WERI-Rb-1 (cell line): ENCODE measurements around the gene SSR2.
"Not testable (repeated sequence)": the region's sequence is repeated elsewhere in the genome, so short reads cannot be mapped to it uniquely, and the experiment has no call there.

Experiments used
- DNase-seq: peaks from one replicate; pipeline ENCODE4 v3.0.0-alpha.2; 2020
- H3K27ac ChIP-seq: fragments of 250-450 bp; sonication (Bioruptor Pico); 2 replicates; pipeline ENCODE4 v1.5.1; 2020; ENCODE audit warnings: mild to moderate bottlenecking, moderate library complexity
- H3K27me3 ChIP-seq: fragments of 250-450 bp; sonication (Bioruptor Pico); 2 replicates; pipeline ENCODE4 v1.5.1; 2021; ENCODE audit warnings: mild to moderate bottlenecking, low read depth, moderate library complexity; ENCODE audit not compliant: insufficient read depth, severe bottlenecking
- H3K36me3 ChIP-seq: fragments of 250-450 bp; sonication (Bioruptor Pico); 2 replicates; pipeline ENCODE4 v1.5.1; 2020; ENCODE audit warnings: mild to moderate bottlenecking, moderate library complexity
- H3K4me3 ChIP-seq: 2 replicates; pipeline ENCODE4 v1.5.1; 2011; ENCODE audit warnings: low read depth, mild to moderate bottlenecking, control low read depth, low read length
- H3K9me3 ChIP-seq: fragments of 250-450 bp; sonication (Bioruptor Pico); 2 replicates; pipeline ENCODE4 v1.5.1; 2021; ENCODE audit warnings: mild to moderate bottlenecking, moderate library complexity; ENCODE audit not compliant: severe bottlenecking
- CTCF ChIP-seq: IDR thresholded peaks from 2 replicates; pipeline ENCODE4 v1.5.1; 2011; ENCODE audit warnings: low read depth, mild to moderate bottlenecking, control low read depth, inconsistent platforms, low read length

The SSR2 gene

DNA sequence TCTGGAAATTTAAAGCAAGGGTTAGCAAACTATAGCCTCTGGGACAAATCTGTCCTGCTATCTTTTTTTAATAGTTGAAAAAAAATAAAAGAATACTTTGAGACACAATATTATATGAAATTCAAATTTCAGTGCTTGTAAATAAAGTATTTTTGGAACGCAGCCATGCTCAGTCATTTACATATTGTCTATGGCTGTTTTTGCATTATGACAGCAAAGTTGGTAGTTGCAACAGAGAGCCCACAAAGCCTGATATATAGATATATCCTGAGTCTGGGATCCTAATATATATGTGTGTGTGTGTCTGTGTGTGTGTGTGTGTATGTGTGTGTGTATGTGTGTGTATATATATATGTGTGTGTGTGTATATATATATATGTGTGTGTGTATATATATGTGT, 20.8 kb downstream of the SSR2 start:
- no peak for TF ChIP-seq CTCF
- DNase-seq = no peak

DNA sequence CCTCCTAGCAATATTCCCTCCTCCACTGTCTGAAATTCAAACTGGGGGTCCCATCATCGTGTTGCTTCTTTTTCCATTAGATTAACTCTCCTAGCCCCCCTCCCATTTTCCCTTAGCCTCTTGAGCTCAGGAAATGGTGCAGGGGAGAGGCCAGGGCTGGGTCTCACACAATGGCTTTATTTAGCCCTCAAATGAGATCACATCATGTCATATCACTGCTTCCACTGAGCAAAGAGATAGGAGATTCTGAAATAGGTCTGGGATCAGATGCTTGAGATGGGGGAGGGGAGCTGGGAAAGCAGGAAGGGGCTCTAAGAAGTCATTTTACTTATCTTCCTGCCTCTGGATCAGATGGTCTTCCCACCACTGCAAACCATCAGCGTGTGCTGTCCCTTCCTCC, 24.6 kb downstream of the SSR2 start:
- H3K9me3 ChIP-seq = no peaks in the 10 kb centered on the region
- DNase-seq = no peak
- H3K27ac ChIP-seq = no peak overlapping the region
- no peak for TF ChIP-seq CTCF
- H3K4me3 ChIP-seq = no peak overlapping the region
- no peaks in the 10 kb centered on the region for H3K36me3 ChIP-seq
- H3K27me3 ChIP-seq = no peaks in the 10 kb centered on the region

More for the DNA sequence above, 20.8 kb downstream of the SSR2 start:
- Histone ChIP-seq H3K27me3 (no peaks in the 10 kb centered on the region), H3K27ac (no peak overlapping the region), H3K4me3 (no peak overlapping the region), H3K9me3 (no peaks in the 10 kb centered on the region), H3K36me3 (no peaks in the 10 kb centered on the region)

DNA sequence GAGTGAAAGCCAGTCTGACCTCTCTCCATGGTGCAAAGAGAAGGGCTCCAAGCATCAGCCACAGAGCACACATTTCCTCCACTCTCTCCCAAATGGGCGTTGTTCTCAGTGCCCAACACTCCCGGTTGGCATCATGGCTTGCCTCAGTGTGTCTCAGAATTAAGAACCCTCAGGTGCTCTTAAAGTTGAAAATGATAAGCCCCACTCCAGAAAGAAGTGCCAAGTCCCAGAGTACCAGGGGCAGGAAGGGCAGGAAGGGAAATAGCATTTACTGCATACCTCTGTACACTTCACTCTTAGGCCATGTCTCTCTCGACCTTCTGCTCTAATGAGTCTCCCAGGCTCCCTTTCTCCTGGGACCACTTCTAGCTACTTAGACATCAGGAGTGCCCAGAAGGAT, 27.2 kb downstream of the SSR2 start:
- Histone ChIP-seq H3K4me3 (no peak overlapping the region), H3K27ac (no peak overlapping the region), H3K27me3 (no peaks in the 10 kb centered on the region), H3K9me3 (no peaks in the 10 kb centered on the region), H3K36me3 (no peaks in the 10 kb centered on the region)
- DNase-seq = no peak
- no peak for TF ChIP-seq CTCF

- no peaks in the 10 kb centered on the region for H3K27me3 ChIP-seq
These were observed 30.6 kb downstream of the SSR2 start for GRCh38 chr1:155990005-155990739.

GRCh38 chr1:155989242-155990004, 31.3 kb downstream of the SSR2 start:
- peak; percentile 100 for TF ChIP-seq CTCF
- no peaks in the 10 kb centered on the region for H3K9me3 ChIP-seq
- DNase-seq = peak; percentile 83
- no peak overlapping the region for H3K4me3 ChIP-seq
- no peak overlapping the region for H3K27ac ChIP-seq
- no peaks in the 10 kb centered on the region for H3K36me3 ChIP-seq
- no peaks in the 10 kb centered on the region for H3K27me3 ChIP-seq

More at GRCh38 chr1:155990005-155990739, 30.6 kb downstream of the SSR2 start:
- Histone ChIP-seq H3K36me3 (no peaks in the 10 kb centered on the region), H3K4me3 (no peak overlapping the region), H3K9me3 (no peaks in the 10 kb centered on the region), H3K27ac (no peak overlapping the region)
- no peak for TF ChIP-seq CTCF
- DNase-seq = no peak

DNA sequence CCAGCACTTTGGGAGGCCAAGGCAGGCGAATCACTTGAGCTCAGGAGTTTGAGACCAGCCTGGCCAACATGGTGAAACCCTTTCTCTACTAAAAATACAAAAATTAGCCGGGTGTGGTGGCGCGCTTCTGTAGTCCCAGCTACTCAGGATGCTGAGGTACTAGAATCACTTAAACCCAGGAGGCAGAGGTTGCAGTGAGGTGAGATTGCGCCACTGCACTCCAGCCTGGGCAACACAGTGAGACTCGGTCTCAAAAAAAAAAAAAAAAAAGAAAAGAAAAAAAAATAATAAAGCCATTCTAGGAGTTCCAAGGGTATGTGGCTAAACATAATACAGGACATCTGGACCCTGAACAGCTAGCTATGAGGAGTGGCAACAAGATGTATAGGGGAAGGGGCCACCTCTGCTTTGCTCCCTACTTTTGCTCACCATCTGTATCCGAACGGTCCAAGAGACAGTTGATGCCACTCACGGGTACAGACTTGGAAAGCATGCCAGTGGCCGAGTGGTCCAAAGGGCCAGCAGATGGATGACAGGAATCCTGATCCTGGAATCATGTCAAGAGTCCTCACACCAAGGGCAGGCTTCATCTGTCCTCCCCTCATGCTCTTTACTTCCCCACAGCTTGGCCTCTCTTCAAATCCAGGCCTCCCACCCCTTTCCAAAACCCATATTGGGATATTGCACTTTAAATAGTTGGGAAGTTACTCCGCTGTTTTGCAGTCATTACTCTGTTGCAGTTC, 35.7 kb downstream of the SSR2 start:
- DNase-seq, H3K36me3 ChIP-seq, H3K9me3 ChIP-seq, H3K27me3 ChIP-seq, H3K27ac ChIP-seq, H3K4me3 ChIP-seq: not testable (repeated sequence)
